ENCODE results near the gene RSRC2. TPM values are rescaled to one million over a fixed set of nuclear protein-coding genes. Genes with fewer than 3 reads are reported as not detected.

RSRC2 gene
- total and polyA plus RNA-seq, 2 experiments from 2014 or later: 72.2 to 102 TPM

DNA sequence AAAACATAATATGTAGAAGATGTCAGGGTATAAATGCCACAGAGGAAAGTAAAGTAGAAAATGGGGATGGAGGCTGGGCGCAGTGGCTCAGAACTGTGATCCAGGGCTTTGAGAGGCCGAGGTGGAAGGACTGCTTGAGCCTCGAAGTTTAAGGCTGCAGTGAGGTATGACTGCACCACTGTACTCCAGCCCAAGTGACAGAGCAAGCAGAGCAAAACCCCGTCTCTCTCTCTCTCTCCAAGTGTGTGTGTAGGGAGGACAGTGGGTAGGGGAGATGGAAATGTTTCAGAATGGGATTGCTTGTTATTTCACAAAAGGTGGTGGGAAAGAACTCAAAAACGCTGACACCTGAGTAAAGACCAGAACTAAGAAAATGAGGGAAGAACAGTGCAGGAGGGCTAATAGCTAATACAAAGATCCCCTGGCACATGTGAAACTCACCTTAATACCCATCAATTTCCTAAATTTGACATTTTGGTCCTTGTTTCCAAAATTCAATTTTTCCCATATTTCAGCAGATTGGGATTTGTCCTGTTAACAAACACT lies 20.3 kb downstream of the RSRC2 start:
- H3K36me3 ChIP-seq: peaks cover 84% of the 10 kb centered on the region

DNA sequence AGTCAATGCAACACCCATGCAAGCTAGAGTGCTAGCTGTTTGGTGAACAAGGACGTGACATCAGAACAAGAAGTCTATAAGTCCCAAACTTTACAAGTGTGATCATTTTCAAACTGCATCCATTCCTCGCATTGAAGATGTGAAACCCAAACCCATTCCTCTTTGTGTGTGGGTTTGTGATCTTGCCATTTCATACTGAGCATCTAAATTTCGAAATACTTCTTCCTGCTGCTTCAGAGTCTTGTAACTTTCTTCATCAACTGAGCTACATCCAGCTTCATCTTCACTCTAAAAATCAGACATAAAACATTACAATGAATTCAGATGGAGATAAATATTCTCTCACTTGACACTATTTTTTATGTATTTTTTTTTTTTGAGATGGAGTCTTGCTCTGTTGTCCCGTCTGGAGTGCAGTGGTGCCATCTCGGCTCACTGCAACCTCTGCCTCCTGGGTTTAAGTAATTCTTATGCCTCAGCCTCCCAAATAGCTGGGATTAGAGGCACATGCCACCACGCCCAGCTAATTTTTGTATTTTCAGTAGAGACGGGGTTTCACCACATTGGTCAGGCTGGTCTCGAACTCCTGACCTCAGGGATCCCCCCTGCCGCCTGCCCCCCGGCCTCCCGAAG lies 21.2 kb downstream of the RSRC2 start:
- Histone ChIP-seq H3K36me3 (peaks cover 74% of the 10 kb centered on the region), H3K4me1 (ENCODE audit: low read depth) (no peaks in the 10 kb centered on the region), H3K4me3 (no peak overlapping the region), H3K27ac (no peak overlapping the region), H3K9me3 (ENCODE audit: low read depth) (no peaks in the 10 kb centered on the region), H3K27me3 (no peaks in the 10 kb centered on the region)
- TF ChIP-seq, protein P1, sequence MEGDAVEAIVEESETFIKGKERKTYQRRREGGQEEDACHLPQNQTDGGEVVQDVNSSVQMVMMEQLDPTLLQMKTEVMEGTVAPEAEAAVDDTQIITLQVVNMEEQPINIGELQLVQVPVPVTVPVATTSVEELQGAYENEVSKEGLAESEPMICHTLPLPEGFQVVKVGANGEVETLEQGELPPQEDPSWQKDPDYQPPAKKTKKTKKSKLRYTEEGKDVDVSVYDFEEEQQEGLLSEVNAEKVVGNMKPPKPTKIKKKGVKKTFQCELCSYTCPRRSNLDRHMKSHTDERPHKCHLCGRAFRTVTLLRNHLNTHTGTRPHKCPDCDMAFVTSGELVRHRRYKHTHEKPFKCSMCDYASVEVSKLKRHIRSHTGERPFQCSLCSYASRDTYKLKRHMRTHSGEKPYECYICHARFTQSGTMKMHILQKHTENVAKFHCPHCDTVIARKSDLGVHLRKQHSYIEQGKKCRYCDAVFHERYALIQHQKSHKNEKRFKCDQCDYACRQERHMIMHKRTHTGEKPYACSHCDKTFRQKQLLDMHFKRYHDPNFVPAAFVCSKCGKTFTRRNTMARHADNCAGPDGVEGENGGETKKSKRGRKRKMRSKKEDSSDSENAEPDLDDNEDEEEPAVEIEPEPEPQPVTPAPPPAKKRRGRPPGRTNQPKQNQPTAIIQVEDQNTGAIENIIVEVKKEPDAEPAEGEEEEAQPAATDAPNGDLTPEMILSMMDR (IDR thresholded peaks at IDR 0.05; ENCODE audit: low read depth, low read length): no peak
- DNase-seq (ENCODE audit: low read depth in 1 of 2, low spot score in 1 of 2): peak in 1 of 2 donors; percentile 32

More for the DNA sequence above, 20.3 kb downstream of the RSRC2 start:
- H3K9me3 ChIP-seq (ENCODE audit: low read depth): no peaks in the 10 kb centered on the region
- TF ChIP-seq, protein P1 (IDR thresholded peaks at IDR 0.05; ENCODE audit: low read depth, low read length): no peak
- no peaks in the 10 kb centered on the region for H3K27me3 ChIP-seq
- DNase-seq (ENCODE audit: low read depth in 1 of 2, low spot score in 1 of 2): no peak
- H3K27ac ChIP-seq: no peak overlapping the region
- no peaks in the 10 kb centered on the region for H3K4me1 ChIP-seq (ENCODE audit: low read depth)
- no peak overlapping the region for H3K4me3 ChIP-seq

DNA sequence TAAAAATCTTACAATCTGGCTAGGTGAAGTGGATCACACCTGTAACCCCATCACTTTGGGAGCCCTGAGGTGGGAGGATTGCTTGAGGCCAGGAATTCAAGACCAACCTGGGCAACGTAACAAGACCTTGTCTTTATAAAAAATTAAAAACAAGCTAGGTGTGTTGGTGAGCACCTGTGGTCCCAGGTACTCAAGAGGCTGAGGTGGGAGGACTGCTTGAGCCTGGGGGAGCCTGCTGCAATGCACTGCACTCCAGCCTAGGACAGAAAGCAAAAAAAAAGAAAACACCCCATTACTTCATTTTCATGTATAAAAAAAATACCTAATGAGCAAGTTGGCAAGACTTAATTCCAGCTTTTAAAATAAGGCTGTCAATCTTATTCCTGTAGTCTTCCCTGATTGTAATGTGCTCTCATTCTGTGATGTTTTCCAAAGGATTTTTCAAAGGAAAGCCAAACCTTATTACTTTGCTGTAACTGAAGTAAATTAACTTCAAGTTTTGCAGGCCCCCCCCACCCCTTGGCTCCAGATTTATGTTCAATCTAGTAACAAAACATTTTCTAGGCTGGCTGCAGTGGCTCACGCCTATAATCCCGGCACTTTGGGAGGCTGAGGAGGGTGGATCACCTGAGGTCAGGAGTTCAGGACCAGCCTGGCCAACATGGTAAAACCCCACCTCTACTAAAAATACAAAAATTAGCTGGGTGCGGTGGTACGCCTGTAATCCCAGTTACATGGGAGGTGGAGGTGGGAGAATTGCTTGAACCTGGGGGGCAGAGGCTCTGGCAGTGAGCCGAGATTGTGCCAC lies 22.7 kb downstream of the RSRC2 start:
- H3K27ac ChIP-seq: no peak overlapping the region
- no peaks in the 10 kb centered on the region for H3K27me3 ChIP-seq
- no peak for DNase-seq (ENCODE audit: low read depth in 1 of 2, low spot score in 1 of 2)
- H3K4me3 ChIP-seq: no peak overlapping the region
- peaks cover 59% of the 10 kb centered on the region for H3K36me3 ChIP-seq
- peaks cover 4% of the 10 kb centered on the region for H3K4me1 ChIP-seq (ENCODE audit: low read depth)
- no peaks in the 10 kb centered on the region for H3K9me3 ChIP-seq (ENCODE audit: low read depth)
- TF ChIP-seq, protein P1 (IDR thresholded peaks at IDR 0.05; ENCODE audit: low read depth, low read length): no peak

DNA sequence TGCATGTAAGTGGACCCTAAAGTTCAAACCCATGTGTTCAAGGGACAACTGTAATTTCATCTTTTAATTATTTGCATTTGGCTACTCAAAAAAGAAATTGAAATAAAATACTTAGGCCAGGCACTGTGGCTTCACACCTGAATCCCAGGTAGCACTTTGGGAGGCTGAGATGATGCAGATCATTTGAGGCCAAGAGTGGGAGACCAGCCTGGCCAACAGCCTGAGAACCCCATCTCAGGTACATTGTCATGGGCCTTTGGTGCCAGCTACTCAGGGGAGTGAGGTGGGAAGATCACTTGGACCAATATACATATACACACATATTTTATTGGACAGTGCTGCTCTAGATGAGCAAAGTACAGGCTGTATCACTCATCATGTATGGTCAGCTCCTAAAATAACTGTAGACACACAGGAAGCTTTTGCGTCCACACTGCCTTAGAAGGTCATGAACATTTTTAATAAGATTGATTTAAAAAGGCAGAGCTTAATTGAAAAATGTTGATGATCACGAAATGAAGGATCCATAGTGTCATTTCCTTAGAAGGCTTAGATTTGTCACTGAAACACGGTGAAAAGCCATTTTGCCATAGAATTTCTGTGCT lies 23.5 kb downstream of the RSRC2 start:
- Histone ChIP-seq H3K4me1 (ENCODE audit: low read depth) (peaks cover 10% of the 10 kb centered on the region), H3K9me3 (ENCODE audit: low read depth) (no peaks in the 10 kb centered on the region), H3K27ac (peak overlapping the region; percentile 46), H3K27me3 (no peaks in the 10 kb centered on the region), H3K4me3 (no peak overlapping the region), H3K36me3 (peaks cover 52% of the 10 kb centered on the region)
- no peak for DNase-seq (ENCODE audit: low read depth in 1 of 2, low spot score in 1 of 2)
- TF ChIP-seq, protein P1 (IDR thresholded peaks at IDR 0.05; ENCODE audit: low read depth, low read length): no peak

DNA sequence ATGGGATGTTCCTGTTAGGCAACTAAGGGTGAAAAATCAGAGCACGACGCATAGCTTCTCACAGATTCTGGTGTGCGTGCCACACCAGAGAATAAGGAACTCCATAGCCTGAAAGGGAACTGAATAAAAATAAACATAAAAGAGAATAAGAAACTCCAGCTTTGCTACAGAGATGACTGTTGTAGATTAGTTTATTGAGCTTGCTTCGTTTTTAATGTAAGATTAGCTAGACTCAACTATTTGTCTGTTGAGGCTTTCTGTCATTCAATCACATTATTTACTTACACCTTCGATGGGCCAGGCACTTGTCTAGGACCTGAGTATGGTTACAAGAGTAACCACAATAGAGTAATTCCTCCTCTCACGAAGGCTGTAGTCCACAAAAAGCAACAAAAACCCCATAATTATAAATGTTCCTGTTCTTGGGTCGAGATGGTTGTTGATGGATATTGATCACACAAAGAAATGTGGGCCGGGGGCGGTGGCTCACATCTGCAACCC lies 25.2 kb downstream of the RSRC2 start:
- no peaks in the 10 kb centered on the region for H3K27me3 ChIP-seq
- TF ChIP-seq, protein P1 (IDR thresholded peaks at IDR 0.05; ENCODE audit: low read depth, low read length): no peak
- DNase-seq (ENCODE audit: low read depth in 1 of 2, low spot score in 1 of 2): no peak
- peaks cover 10% of the 10 kb centered on the region for H3K4me1 ChIP-seq (ENCODE audit: low read depth)
- peak overlapping the region; percentile 98 for H3K27ac ChIP-seq
- no peaks in the 10 kb centered on the region for H3K9me3 ChIP-seq (ENCODE audit: low read depth)
- peaks cover 42% of the 10 kb centered on the region for H3K36me3 ChIP-seq
- H3K4me3 ChIP-seq: no peak overlapping the region

All from cardiac muscle cell (in vitro differentiated cells and primary cell).